SH-SY5Y (cell line): ENCODE results near the gene SAMD9.

ENCODE experiments used
- GATA2 ChIP-seq: IDR thresholded peaks from 2 replicates; pipeline ENCODE4 v1.6.1; 2011; ENCODE audit warnings: mild to moderate bottlenecking, low read depth, low read length
- GATA3 ChIP-seq: IDR thresholded peaks from 2 replicates; pipeline ENCODE4 v1.6.1; 2011; ENCODE audit warnings: low read depth, mild to moderate bottlenecking, low read length, moderate library complexity

The SAMD9 gene

GRCh38 chr7:93117852-93118530 lies at the start of gene SAMD9:
Gene SAMD9, minus strand, starts transcription at chr7:93117979. Its CDS starts 11,882 bp downstream, at chr7:93106097.
- no peak for TF ChIP-seq GATA2
- TF ChIP-seq GATA3: no peak

- TF ChIP-seq GATA3: no peak
- TF ChIP-seq GATA2: no peak
Observed at GRCh38 chr7:93165447-93165846, 47.7 kb upstream of the SAMD9 start.

GRCh38 chr7:93164766-93165165 lies 47.0 kb upstream of the SAMD9 start:
- TF ChIP-seq GATA2 (no peak), GATA3 (no peak)

- TF ChIP-seq GATA2: no peak
- no peak for TF ChIP-seq GATA3
Observed at GRCh38 chr7:93161181-93161762, 43.5 kb upstream of the SAMD9 start.

GRCh38 chr7:93160410-93160809 lies 42.6 kb upstream of the SAMD9 start:
- TF ChIP-seq GATA2 (no peak), GATA3 (no peak)

GRCh38 chr7:93159490-93159889 lies 41.7 kb upstream of the SAMD9 start:
- TF ChIP-seq GATA3 (no peak), GATA2 (no peak)

GRCh38 chr7:93156884-93157283 lies 39.1 kb upstream of the SAMD9 start:
- TF ChIP-seq GATA2 (no peak), GATA3 (no peak)

GRCh38 chr7:93150200-93150835 lies 32.5 kb upstream of the SAMD9 start:
- no peak for TF ChIP-seq GATA3
- no peak for TF ChIP-seq GATA2

GRCh38 chr7:93148727-93149126 lies 30.9 kb upstream of the SAMD9 start:
- TF ChIP-seq GATA3: no peak
- no peak for TF ChIP-seq GATA2

GRCh38 chr7:93148144-93148543 lies 30.4 kb upstream of the SAMD9 start, which contains the start of gene SAMD9L:
Gene SAMD9L, minus strand, starts transcription at chr7:93148385. Its CDS starts 12,414 bp downstream, at chr7:93135971.
- TF ChIP-seq GATA3 (no peak), GATA2 (no peak)

- TF ChIP-seq GATA2: no peak
- TF ChIP-seq GATA3: no peak
Observed at GRCh38 chr7:93147363-93147762, 29.6 kb upstream of the SAMD9 start.

- TF ChIP-seq GATA2: no peak
- TF ChIP-seq GATA3: no peak
Observed at GRCh38 chr7:93146472-93147141, 28.8 kb upstream of the SAMD9 start.

GRCh38 chr7:93146036-93146435 lies 28.3 kb upstream of the SAMD9 start:
- no peak for TF ChIP-seq GATA3
- no peak for TF ChIP-seq GATA2

GRCh38 chr7:93145354-93145753 lies 27.6 kb upstream of the SAMD9 start:
- no peak for TF ChIP-seq GATA3
- no peak for TF ChIP-seq GATA2
